HEK293T (cell line): ENCODE data around the gene NRXN2.

Experiments used
- PKNOX1 ChIP-seq: fragments of 450-650 bp; IDR thresholded peaks from 2 replicates; pipeline ENCODE4 v1.6.1; 2016
- SP1 ChIP-seq: fragments of 450-650 bp; IDR thresholded peaks from 2 replicates; pipeline ENCODE4 v1.6.1; 2017
- TARDBP ChIP-seq: fragments of 450-650 bp; IDR thresholded peaks from 2 replicates; pipeline ENCODE4 v1.6.1; 2016

- TF ChIP-seq TARDBP (no peak), PKNOX1 (no peak), SP1 (no peak)
Measured at GRCh38 chr11:64731601-64732000, 8.6 kb upstream of the NRXN2 start.
